GM12891 (cell line): ENCODE results near the gene PTPRD.

Experiments used
- POLR2A ChIP-seq: IDR thresholded peaks from 2 replicates; pipeline ENCODE4 v1.6.1; 2011; ENCODE audit warnings: low read depth, low read length, control low read depth
- POLR2AphosphoS5 ChIP-seq: IDR thresholded peaks from 2 replicates; pipeline ENCODE4 v1.6.1; 2011; ENCODE audit warnings: low read depth, low read length, control low read depth
- POU2F2 ChIP-seq: IDR thresholded peaks from 2 replicates; pipeline ENCODE4 v1.6.1; 2011; ENCODE audit warnings: low read depth, mild to moderate bottlenecking, control low read depth, low read length, moderate library complexity
- SPI1 ChIP-seq: IDR thresholded peaks from 2 replicates; pipeline ENCODE4 v1.6.1; 2011; ENCODE audit warnings: low read depth, low read length, control low read depth

DNA sequence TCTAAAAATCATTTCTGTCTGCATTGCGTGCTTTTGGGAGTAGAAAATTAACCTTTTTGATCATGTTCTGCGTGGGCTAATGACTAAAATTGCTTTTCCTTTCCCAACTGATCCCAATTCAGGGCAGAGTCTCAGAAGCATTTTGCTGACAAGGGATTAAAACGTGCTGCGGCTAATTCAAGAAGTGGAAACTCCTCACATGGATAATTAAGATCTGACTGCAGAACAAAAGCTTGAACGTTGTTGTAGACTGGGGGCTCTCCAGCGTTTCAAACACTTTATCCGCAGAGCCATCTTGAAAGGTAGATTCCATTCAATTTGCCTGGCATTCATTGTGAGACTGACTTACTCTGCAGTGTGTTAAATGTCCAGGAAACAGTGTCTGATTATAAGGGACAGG lies 2327.9 kb downstream of the PTPRD start:
- TF ChIP-seq POLR2A = no peak
- no peak for TF ChIP-seq SPI1
- TF ChIP-seq POU2F2 = no peak
- no peak for TF ChIP-seq POLR2AphosphoS5
